ENCODE results near the gene FGF23.
A peak's percentile ranks its signal among the peaks of the same experiment; 100 is the strongest.

Gene FGF23

DNA sequence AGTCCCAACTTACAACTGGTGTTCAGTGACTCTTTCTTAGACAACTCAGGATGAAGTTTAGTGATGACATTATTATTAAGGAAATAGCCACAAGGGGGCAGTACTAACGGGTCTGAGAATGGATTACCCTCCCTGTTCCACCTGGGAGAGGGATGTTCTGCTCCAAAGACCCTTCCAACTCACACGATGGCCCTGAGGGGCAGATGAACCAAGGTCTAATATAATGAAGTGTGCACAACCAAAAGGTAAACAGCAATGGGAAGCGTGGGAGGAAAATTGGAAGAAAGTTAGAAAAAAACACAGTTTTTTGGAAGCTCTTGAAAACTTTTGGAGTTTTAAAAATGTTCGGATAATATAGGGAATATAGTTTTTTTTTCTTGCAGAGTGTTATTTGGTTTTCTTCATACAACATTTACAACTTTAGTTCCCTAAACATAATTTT is 42.1 kb upstream of the FGF23 start:
- Histone ChIP-seq H2BK5ac (ENCODE audit: low read depth, low read length, poor library complexity, severe bottlenecking) (no peak overlapping the region), H3K4me1 (ENCODE audit: control insufficient read depth, insufficient read depth, low read depth, low read length) (peaks cover 2% of the 10 kb centered on the region), H3K27ac (ENCODE audit: low read length, poor library complexity, severe bottlenecking) (no peak overlapping the region), H3K4me2 (ENCODE audit: low read length, poor library complexity, severe bottlenecking) (no peak overlapping the region), H2BK120ac (ENCODE audit: low read depth, low read length) (no peak overlapping the region), H3K9me3 (ENCODE audit: control insufficient read depth, low read length) (no peaks in the 10 kb centered on the region), H2AFZ (ENCODE audit: low read depth, low read length) (no peak overlapping the region), H3K4me3 (ENCODE audit: insufficient read depth in 1 of 2, low read depth in 1 of 2, low read length in 2 of 2) (no peak overlapping the region), H2BK15ac (ENCODE audit: low read depth, poor library complexity, severe bottlenecking) (no peak overlapping the region), H2BK12ac (ENCODE audit: low read length in 2 of 2) (no peak overlapping the region), H2AK5ac (ENCODE audit: low read length, severe bottlenecking) (no peak overlapping the region), H3K9ac (ENCODE audit: low read length) (no peak overlapping the region), H4K8ac (ENCODE audit: low read length) (no peak overlapping the region), H3K36me3 (ENCODE audit: control insufficient read depth in 1 of 2, insufficient read depth in 2 of 2, low read depth in 1 of 2, low read length in 2 of 2) (no peaks in the 10 kb centered on the region), H3K18ac (ENCODE audit: low read depth in 1 of 2, low read length in 2 of 2) (no peak overlapping the region), H3K79me1 (replicated peaks; ENCODE audit: low read length, poor library complexity, severe bottlenecking) (no peaks in the 10 kb centered on the region), H3K27me3 (ENCODE audit: control insufficient read depth in 1 of 2, insufficient read depth in 1 of 2, low read length in 2 of 2) (peaks cover 16 to 45% of the 10 kb centered on the region in 2 experiments), H3K14ac (ENCODE audit: low read length in 2 of 2) (no peak overlapping the region), H4K91ac (ENCODE audit: low read length) (no peak overlapping the region), H3K23ac (ENCODE audit: low read length in 2 of 2) (no peak overlapping the region), H3K4ac (ENCODE audit: low read depth in 1 of 2, low read length in 2 of 2) (no peak overlapping the region)
- DNase-seq: peak; percentile 47
- 13% methylated on average over 3 of the region's 4 CpGs for WGBS

DNA sequence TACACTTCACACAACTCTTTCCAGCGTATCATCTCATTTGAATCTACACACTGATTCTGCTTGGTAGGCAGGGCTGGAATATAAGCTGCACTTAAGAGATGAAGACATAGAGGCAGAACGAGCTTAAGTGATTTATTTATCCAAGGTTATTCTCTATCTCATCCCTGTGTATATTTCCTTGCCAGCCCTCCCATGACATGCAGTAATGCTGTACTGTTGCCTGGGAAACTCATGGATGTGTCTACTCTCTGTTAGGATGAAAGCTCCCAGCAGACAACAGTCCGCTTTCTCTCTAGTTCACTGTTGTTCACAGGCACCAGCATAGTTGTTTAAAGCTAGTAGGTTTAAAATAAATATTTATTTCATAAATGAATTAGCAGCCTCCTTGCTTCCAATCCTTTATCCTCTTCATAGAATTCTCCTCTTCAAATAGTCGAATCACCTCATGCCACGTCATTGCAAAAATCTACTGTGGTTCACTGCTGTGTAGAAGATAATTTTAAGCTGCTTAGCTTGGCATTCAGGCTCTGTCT is 40.7 kb upstream of the FGF23 start:
- DNase-seq: no peak
- no peak overlapping the region for H2BK12ac ChIP-seq (ENCODE audit: low read length in 2 of 2)
- no peak overlapping the region for H2BK5ac ChIP-seq (ENCODE audit: low read depth, low read length, poor library complexity, severe bottlenecking)
- no peaks in the 10 kb centered on the region for H3K79me1 ChIP-seq (replicated peaks; ENCODE audit: low read length, poor library complexity, severe bottlenecking)
- no peak overlapping the region for H4K8ac ChIP-seq (ENCODE audit: low read length)
- H3K36me3 ChIP-seq (ENCODE audit: control insufficient read depth in 1 of 2, insufficient read depth in 2 of 2, low read depth in 1 of 2, low read length in 2 of 2): no peaks in the 10 kb centered on the region
- no peak overlapping the region for H3K4ac ChIP-seq (ENCODE audit: low read depth in 1 of 2, low read length in 2 of 2)
- H3K23ac ChIP-seq (ENCODE audit: low read length in 2 of 2): no peak overlapping the region
- no peak overlapping the region for H3K9ac ChIP-seq (ENCODE audit: low read length)
- H3K27me3 ChIP-seq (ENCODE audit: control insufficient read depth in 1 of 2, insufficient read depth in 1 of 2, low read length in 2 of 2): peaks cover 26 to 59% of the 10 kb centered on the region in 2 experiments
- no peak overlapping the region for H2BK120ac ChIP-seq (ENCODE audit: low read depth, low read length)
- no peaks in the 10 kb centered on the region for H3K9me3 ChIP-seq (ENCODE audit: control insufficient read depth, low read length)
- no peak overlapping the region for H3K4me3 ChIP-seq (ENCODE audit: insufficient read depth in 1 of 2, low read depth in 1 of 2, low read length in 2 of 2)
- 95% methylated on average over 2 of the region's 5 CpGs for WGBS
- H3K18ac ChIP-seq (ENCODE audit: low read depth in 1 of 2, low read length in 2 of 2): no peak overlapping the region
- no peak overlapping the region for H4K91ac ChIP-seq (ENCODE audit: low read length)
- peaks cover 2% of the 10 kb centered on the region for H3K4me1 ChIP-seq (ENCODE audit: control insufficient read depth, insufficient read depth, low read depth, low read length)
- H2BK15ac ChIP-seq (ENCODE audit: low read depth, poor library complexity, severe bottlenecking): no peak overlapping the region
- no peak overlapping the region for H3K14ac ChIP-seq (ENCODE audit: low read length in 2 of 2)
- no peak overlapping the region for H2AFZ ChIP-seq (ENCODE audit: low read depth, low read length)
- H3K27ac ChIP-seq (ENCODE audit: low read length, poor library complexity, severe bottlenecking): no peak overlapping the region
- H2AK5ac ChIP-seq (ENCODE audit: low read length, severe bottlenecking): no peak overlapping the region
- no peak overlapping the region for H3K4me2 ChIP-seq (ENCODE audit: low read length, poor library complexity, severe bottlenecking)

DNA sequence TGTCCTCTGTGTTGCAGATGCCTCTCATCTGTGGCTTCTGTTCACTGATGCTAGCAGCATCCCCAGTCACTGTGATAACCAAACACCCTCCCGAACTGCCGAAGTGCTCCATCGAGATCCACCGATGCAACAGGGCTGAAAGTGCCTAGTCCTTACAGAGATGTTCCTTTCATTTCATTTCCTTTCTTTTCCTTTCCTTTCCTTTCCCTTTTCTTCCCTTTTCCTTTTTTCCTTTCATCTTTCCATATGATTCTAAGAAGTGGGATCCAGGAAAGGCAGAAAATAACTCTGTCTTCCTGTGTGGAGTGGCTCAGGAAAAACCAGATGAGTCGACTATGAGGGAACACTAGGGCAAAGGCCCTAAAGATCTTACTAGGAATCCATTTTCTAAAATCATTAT is 39.4 kb upstream of the FGF23 start:
- no peak overlapping the region for H3K9ac ChIP-seq (ENCODE audit: low read length)
- peaks cover 33 to 67% of the 10 kb centered on the region in 2 experiments for H3K27me3 ChIP-seq (ENCODE audit: control insufficient read depth in 1 of 2, insufficient read depth in 1 of 2, low read length in 2 of 2)
- H2BK5ac ChIP-seq (ENCODE audit: low read depth, low read length, poor library complexity, severe bottlenecking): no peak overlapping the region
- H3K4me3 ChIP-seq (ENCODE audit: insufficient read depth in 1 of 2, low read depth in 1 of 2, low read length in 2 of 2): no peak overlapping the region
- H3K27ac ChIP-seq (ENCODE audit: low read length, poor library complexity, severe bottlenecking): no peak overlapping the region
- H2BK120ac ChIP-seq (ENCODE audit: low read depth, low read length): no peak overlapping the region
- H3K23ac ChIP-seq (ENCODE audit: low read length in 2 of 2): no peak overlapping the region
- no peak overlapping the region for H4K91ac ChIP-seq (ENCODE audit: low read length)
- peaks cover 2% of the 10 kb centered on the region for H3K4me1 ChIP-seq (ENCODE audit: control insufficient read depth, insufficient read depth, low read depth, low read length)
- H2AFZ ChIP-seq (ENCODE audit: low read depth, low read length): no peak overlapping the region
- 92% methylated on average over 4 of the region's 5 CpGs for WGBS
- H2BK12ac ChIP-seq (ENCODE audit: low read length in 2 of 2): no peak overlapping the region
- H3K9me3 ChIP-seq (ENCODE audit: control insufficient read depth, low read length): no peaks in the 10 kb centered on the region
- H3K4ac ChIP-seq (ENCODE audit: low read depth in 1 of 2, low read length in 2 of 2): no peak overlapping the region
- no peaks in the 10 kb centered on the region for H3K36me3 ChIP-seq (ENCODE audit: control insufficient read depth in 1 of 2, insufficient read depth in 2 of 2, low read depth in 1 of 2, low read length in 2 of 2)
- H3K14ac ChIP-seq (ENCODE audit: low read length in 2 of 2): no peak overlapping the region
- no peak overlapping the region for H2BK15ac ChIP-seq (ENCODE audit: low read depth, poor library complexity, severe bottlenecking)
- H4K8ac ChIP-seq (ENCODE audit: low read length): no peak overlapping the region
- no peak overlapping the region for H3K18ac ChIP-seq (ENCODE audit: low read depth in 1 of 2, low read length in 2 of 2)
- H3K4me2 ChIP-seq (ENCODE audit: low read length, poor library complexity, severe bottlenecking): no peak overlapping the region
- no peaks in the 10 kb centered on the region for H3K79me1 ChIP-seq (replicated peaks; ENCODE audit: low read length, poor library complexity, severe bottlenecking)
- H2AK5ac ChIP-seq (ENCODE audit: low read length, severe bottlenecking): no peak overlapping the region
- no peak for DNase-seq

DNA sequence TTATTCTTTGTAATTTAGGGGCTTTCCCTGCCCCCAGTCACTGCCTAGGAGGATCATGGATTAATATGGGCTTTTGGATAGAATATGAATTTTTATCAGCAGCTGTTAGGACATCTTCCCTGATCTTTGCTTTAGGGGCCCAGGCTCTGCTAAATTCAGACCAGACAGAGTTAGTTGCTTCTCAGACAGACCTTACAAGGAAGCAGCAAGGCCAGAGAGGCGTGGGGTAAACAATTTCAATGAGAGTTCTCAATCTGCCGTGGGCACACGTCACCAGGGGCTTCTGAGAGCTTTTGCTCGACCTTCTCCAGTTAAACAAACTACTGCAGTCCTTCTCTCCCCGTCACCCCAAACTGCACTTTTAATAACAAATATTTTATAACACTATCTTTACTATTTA is 38.4 kb upstream of the FGF23 start:
- Histone ChIP-seq H2AK5ac (ENCODE audit: low read length, severe bottlenecking) (no peak overlapping the region), H2BK120ac (ENCODE audit: low read depth, low read length) (no peak overlapping the region), H2BK5ac (ENCODE audit: low read depth, low read length, poor library complexity, severe bottlenecking) (no peak overlapping the region), H3K23ac (ENCODE audit: low read length in 2 of 2) (no peak overlapping the region), H3K18ac (ENCODE audit: low read depth in 1 of 2, low read length in 2 of 2) (no peak overlapping the region), H4K91ac (ENCODE audit: low read length) (no peak overlapping the region), H2BK12ac (ENCODE audit: low read length in 2 of 2) (no peak overlapping the region), H3K9me3 (ENCODE audit: control insufficient read depth, low read length) (no peaks in the 10 kb centered on the region), H3K4ac (ENCODE audit: low read depth in 1 of 2, low read length in 2 of 2) (no peak overlapping the region), H3K36me3 (ENCODE audit: control insufficient read depth in 1 of 2, insufficient read depth in 2 of 2, low read depth in 1 of 2, low read length in 2 of 2) (no peaks in the 10 kb centered on the region), H3K27me3 (ENCODE audit: control insufficient read depth in 1 of 2, insufficient read depth in 1 of 2, low read length in 2 of 2) (peaks cover 37 to 70% of the 10 kb centered on the region in 2 experiments), H2BK15ac (ENCODE audit: low read depth, poor library complexity, severe bottlenecking) (no peak overlapping the region), H4K8ac (ENCODE audit: low read length) (peak overlapping the region; percentile 15), H3K4me3 (ENCODE audit: insufficient read depth in 1 of 2, low read depth in 1 of 2, low read length in 2 of 2) (no peak overlapping the region), H3K4me2 (ENCODE audit: low read length, poor library complexity, severe bottlenecking) (no peak overlapping the region), H2AFZ (ENCODE audit: low read depth, low read length) (no peak overlapping the region), H3K9ac (ENCODE audit: low read length) (no peak overlapping the region), H3K4me1 (ENCODE audit: control insufficient read depth, insufficient read depth, low read depth, low read length) (peaks cover 2% of the 10 kb centered on the region), H3K79me1 (replicated peaks; ENCODE audit: low read length, poor library complexity, severe bottlenecking) (no peaks in the 10 kb centered on the region), H3K27ac (ENCODE audit: low read length, poor library complexity, severe bottlenecking) (no peak overlapping the region), H3K14ac (ENCODE audit: low read length in 2 of 2) (no peak overlapping the region)
- no peak for DNase-seq
- 48% methylated on average over 4 of the region's 5 CpGs for WGBS
